Activated CD4-positive, alpha-beta T cell treated with anti-CD3 and anti-CD28 coated beads, Interleukin-2, Interleukin-6, amounts not matched to agents 100 ng/mL and 50 ng/mL, durations not matched to agents 16 hours and 8 hours (primary cell): ENCODE data around the gene RAB6C.
"Not testable (repeated sequence)": the region's sequence is repeated elsewhere in the genome, so short reads cannot be mapped to it uniquely, and the experiment has no call there.

Source experiments
- DNase-seq: peaks from one replicate; pipeline ENCODE4 v3.0.0-alpha.2; 2020

Gene RAB6C

DNA sequence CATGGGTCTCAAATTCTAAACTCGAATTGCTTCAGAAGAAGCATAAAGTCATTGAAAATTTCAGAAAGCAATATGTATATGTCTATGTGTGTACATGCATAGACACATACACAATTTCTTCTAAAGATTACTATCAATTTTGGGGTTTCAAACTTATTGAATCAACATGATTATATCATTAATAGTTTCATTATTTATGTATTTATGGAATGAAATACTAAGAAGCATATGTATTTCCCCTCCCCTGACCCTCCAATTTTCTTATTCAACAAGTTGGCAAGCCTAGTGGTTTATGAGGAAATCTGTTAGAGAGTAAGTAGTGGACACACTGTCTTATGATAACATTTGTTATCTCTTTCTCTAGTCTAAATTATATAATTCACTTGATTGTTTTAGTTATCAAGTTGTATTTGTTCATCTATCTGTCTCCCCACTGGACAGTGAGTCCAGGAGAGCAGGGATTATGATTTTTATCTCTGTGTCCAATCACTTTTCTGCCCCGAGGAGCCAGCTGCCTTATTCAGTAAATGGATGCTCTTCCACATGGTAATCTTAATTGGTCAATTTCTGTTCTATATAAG, 17.3 kb downstream of the RAB6C start:
- not testable (repeated sequence) for DNase-seq

DNA sequence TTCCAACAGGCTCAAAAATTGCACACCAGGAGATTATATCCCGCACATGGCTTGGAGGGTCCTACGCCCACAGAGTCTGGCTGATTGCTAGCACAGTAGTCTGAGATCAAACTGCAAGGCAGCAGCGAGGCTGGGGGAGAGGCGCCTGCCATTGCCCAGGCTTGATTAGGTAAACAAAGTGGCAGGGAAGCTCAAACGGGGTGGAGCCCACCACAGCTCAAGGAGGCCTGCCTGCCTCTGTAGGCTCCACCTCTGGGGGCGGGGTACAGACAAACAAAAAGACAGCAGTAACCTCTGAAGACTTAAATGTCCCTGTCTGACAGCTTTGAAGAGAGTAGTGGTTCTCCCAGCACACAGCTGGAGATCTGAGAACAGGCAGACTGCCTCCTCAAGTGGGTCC, 19.3 kb downstream of the RAB6C start:
- not testable (repeated sequence) for DNase-seq

DNA sequence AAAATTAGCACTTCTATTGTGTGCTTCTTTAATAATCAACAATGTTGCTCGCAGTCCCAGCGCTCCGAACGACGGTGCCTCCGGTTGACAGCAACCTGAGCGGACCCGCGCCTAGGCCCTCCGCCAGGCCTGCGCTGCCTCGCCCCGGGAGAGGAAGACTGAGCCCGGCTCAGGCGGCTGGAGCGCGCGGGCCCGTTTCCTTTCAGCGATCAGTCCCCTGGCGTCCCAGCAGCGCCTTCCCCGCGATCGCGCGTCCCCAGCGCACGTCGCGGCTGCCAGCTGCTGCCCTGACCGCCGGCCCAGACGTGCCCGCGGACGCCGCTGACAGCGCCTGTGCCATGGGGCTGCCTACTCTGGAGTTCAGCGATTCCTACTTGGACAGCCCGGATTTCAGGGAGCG, 26.4 kb downstream of the RAB6C start:
- DNase-seq = not testable (repeated sequence)

DNA sequence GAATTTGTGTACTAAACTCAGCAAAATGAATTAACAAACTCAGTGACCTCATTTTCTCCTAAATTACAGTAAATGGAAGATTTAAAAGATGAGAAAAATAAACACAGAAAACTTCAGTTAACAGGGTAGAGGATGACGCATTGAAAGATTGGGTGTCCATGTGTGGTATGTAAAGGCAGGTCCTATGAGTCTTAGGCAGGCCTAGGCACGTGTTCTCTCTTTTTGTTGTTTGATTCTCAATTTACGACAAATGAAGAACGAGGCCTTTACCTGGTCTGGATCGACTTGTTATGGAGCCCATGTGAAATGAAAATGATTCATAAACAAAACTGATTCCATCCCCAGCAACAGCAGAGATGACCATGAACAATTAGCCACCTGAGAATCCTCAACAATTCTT, 37.2 kb downstream of the RAB6C start:
- DNase-seq = not testable (repeated sequence)

DNA sequence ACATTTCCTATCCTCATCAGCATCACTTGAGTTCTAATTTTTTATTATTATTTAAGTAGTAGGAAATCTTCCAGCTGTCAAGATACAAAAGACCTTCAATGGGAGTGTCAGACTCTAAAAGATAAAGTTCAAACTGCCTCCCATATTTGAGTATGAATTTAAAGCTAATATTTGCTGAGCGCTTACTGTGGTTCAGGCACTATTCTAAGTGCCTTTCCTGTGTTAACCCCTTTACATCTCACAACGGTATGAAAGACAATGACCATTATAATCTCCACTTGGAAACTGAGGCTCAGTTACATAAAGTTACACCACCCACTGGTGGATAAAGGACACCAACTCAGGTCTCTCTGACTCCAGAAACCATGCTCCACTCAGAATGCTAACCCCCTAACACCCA, 39.9 kb downstream of the RAB6C start:
- no peak for DNase-seq

DNA sequence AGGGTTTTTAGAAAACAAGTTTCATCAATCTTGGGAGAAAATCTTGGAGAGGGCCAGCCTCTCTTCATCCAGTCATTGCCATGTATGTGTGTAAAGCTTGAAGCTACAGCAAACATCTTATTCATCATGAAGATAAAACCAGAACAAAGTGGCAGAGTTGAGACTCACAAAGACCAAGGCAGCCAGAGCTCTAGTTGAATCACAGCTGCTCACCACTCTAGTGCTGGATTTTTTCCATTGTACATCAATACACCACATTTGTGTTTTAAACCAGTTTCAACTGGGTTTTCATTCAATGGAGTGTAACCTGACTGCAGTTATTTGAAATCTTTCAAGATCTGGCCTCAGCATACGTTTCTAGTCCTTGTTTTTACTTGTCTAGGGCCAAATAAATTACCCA, 40.6 kb downstream of the RAB6C start:
- DNase-seq = not testable (repeated sequence)

DNA sequence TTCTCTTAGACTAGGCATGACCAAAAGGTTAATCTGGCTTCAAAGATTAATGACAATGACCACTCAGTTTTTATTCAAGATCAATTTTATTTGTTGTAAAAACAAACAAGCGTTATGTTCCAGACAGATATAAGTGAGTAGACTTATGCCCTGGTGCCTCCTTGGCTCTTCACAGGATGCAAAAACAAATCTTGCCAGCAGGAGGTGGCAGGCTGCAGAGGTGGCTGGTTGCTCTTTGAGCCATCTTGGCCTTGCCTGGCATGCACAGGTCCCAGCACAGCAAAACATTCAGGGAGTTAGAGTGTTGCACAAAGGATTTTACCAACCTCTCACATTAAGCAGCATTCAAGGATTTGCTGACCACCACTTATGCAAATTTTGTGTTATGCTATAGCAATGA, 46.5 kb downstream of the RAB6C start:
- DNase-seq = peak; percentile 9
